NB4 (cell line): ENCODE measurements around the gene PANK4.

ENCODE experiments used
- DNase-seq: peaks from one replicate; pipeline ENCODE4 v3.0.0; 2010; ENCODE audit warnings: low read depth
- H3K4me3 ChIP-seq: one replicate; pipeline ENCODE4 v1.5.1; 2011; ENCODE audit warnings: mild to moderate bottlenecking, low read depth, low read length, moderate library complexity
- MYC ChIP-seq: IDR thresholded peaks from 2 replicates; pipeline ENCODE4 v1.6.1; 2011; ENCODE audit warnings: low read depth, low read length
- POLR2A ChIP-seq: IDR thresholded peaks from 2 replicates; pipeline ENCODE4 v1.6.1; 2011; ENCODE audit warnings: mild to moderate bottlenecking; ENCODE audit not compliant: insufficient read length; ENCODE audit errors: extremely low read depth
- TF ChIP-seq, protein P1 (sequence below): IDR thresholded peaks from 2 replicates; pipeline ENCODE4 v1.6.1; 2011; ENCODE audit warnings: low read depth, low read length
- TF ChIP-seq, protein P2 (sequence below): IDR thresholded peaks from one replicate; pipeline ENCODE4 v1.5.1; 2012; ENCODE audit warnings: low read depth, low read length

Gene PANK4

GRCh38 chr1:2465371-2466269 is 60.8 kb downstream of the PANK4 start:
- TF ChIP-seq MYC: no peak
- no peak for TF ChIP-seq POLR2A
- TF ChIP-seq, protein P1, sequence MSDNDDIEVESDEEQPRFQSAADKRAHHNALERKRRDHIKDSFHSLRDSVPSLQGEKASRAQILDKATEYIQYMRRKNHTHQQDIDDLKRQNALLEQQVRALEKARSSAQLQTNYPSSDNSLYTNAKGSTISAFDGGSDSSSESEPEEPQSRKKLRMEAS: no peak
- TF ChIP-seq, protein P2, sequence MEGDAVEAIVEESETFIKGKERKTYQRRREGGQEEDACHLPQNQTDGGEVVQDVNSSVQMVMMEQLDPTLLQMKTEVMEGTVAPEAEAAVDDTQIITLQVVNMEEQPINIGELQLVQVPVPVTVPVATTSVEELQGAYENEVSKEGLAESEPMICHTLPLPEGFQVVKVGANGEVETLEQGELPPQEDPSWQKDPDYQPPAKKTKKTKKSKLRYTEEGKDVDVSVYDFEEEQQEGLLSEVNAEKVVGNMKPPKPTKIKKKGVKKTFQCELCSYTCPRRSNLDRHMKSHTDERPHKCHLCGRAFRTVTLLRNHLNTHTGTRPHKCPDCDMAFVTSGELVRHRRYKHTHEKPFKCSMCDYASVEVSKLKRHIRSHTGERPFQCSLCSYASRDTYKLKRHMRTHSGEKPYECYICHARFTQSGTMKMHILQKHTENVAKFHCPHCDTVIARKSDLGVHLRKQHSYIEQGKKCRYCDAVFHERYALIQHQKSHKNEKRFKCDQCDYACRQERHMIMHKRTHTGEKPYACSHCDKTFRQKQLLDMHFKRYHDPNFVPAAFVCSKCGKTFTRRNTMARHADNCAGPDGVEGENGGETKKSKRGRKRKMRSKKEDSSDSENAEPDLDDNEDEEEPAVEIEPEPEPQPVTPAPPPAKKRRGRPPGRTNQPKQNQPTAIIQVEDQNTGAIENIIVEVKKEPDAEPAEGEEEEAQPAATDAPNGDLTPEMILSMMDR: no peak
- H3K4me3 ChIP-seq: no peak overlapping the region
- DNase-seq: no peak

DNA sequence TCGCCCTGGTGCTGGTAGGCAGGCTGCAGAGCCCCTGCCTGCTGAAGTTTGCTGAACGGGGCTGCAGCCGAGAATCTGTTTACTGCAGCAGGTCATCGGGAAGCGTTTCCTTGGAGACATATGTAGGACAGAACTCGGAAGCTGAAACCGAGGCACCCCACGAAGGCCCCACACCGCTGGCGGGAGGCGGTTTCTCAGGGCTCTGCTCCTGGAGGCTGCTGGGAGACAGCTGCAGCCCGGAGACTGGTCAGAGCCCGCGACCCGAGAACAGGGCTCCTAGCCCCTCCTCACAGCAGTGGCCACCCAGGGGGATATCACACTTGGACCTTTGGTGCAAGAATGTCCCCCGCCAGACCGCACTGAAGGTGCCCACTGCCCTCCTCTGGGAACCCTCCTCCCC is 63.0 kb downstream of the PANK4 start:
- H3K4me3 ChIP-seq: no peak overlapping the region
- no peak for DNase-seq
- TF ChIP-seq MYC: no peak
- TF ChIP-seq, protein P2: no peak
- TF ChIP-seq, protein P1: no peak
- no peak for TF ChIP-seq POLR2A

- no peak overlapping the region for H3K4me3 ChIP-seq
- TF ChIP-seq, protein P1: no peak
- TF ChIP-seq, protein P2: no peak
- no peak for TF ChIP-seq POLR2A
- TF ChIP-seq MYC: no peak
- DNase-seq: no peak
Observed at GRCh38 chr1:2462819-2463218, 63.6 kb downstream of the PANK4 start.

GRCh38 chr1:2460996-2461751 is 65.2 kb downstream of the PANK4 start:
- H3K4me3 ChIP-seq: no peak overlapping the region
- TF ChIP-seq MYC (no peak), POLR2A (no peak)
- TF ChIP-seq, protein P1: no peak
- TF ChIP-seq, protein P2: no peak
- DNase-seq: no peak

DNA sequence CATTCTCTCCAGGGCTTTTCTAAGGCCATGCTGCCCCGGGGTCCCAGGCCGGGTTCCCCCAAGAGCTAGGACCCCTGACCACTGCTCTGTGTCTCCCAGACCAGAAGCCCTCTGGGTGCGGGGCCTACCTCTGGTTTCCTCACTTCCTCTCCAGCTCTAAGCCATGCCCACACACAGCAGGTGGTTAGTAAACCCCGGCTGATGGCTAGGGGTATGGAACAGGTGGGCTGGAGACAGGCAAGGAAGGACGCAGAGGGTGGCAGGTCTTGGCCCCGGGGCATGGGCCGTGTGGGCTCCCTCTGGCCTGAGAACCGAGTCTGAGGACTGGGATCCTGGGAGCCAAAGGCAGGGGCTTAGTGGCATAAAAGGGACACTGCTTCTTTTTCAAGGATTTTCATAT is 66.2 kb downstream of the PANK4 start:
- no peak for TF ChIP-seq MYC
- TF ChIP-seq, protein P1: no peak
- TF ChIP-seq, protein P2: no peak
- no peak for TF ChIP-seq POLR2A
- no peak overlapping the region for H3K4me3 ChIP-seq
- DNase-seq: no peak
